Stomach (tissue), 9 donors: ENCODE data around the gene MSN. TPM values are rescaled to one million over a fixed set of nuclear protein-coding genes. Genes with fewer than 3 reads are reported as not detected.
A peak's percentile ranks its signal among the peaks of the same experiment; 100 is the strongest.

Experiments used
- DNase-seq, 2 donors: peaks; one replicate each; pipeline versions ENCODE4 v3.0.0 to v3.0.0-alpha.2; 2013 to 2019
- H3K27ac ChIP-seq, 5 donors: fragments of 200-600 bp in 4 of 5; sonication (generic) in 4 of 5; one replicate each; pipeline ENCODE4 v1.5.1; 2013 to 2019; ENCODE audit warnings: mild to moderate bottlenecking in 1 of 5, moderate library complexity in 1 of 5
- H3K27me3 ChIP-seq, 3 donors: fragments of 200-600 bp; sonication (generic); one replicate each; pipeline ENCODE4 v1.5.1; 2017 to 2019; ENCODE audit warnings: mixed run types in 1 of 3
- H3K36me3 ChIP-seq, 4 donors: fragments of 200-600 bp; sonication (generic); 1 replicate in 3 of 4; 2 replicates in 1 of 4; pipeline ENCODE4 v1.5.1; 2016 to 2019
- H3K4me1 ChIP-seq, 4 donors: fragments of 200-600 bp; sonication (generic); one replicate each; pipeline ENCODE4 v1.5.1; 2016 to 2019
- H3K4me3 ChIP-seq, 4 donors: fragments of 200-600 bp; sonication (generic) in 3 of 4; one replicate each; pipeline ENCODE4 v1.5.1; 2016 to 2019; ENCODE audit warnings: mild to moderate bottlenecking in 1 of 4
- H3K9me3 ChIP-seq, 4 donors: fragments of 200-600 bp; sonication (generic); one replicate each; pipeline ENCODE4 v1.5.1; 2016 to 2019
- EP300 ChIP-seq: sonication (generic); formaldehyde crosslinking; IDR thresholded peaks from one replicate; pipeline ENCODE4 v1.6.1; 2017; ENCODE audit warnings: antibody characterized with exemption
- POLR2A ChIP-seq, 4 donors: fragments of 450-650 bp; IDR thresholded peaks; one replicate each; pipeline ENCODE4 v1.6.1; 2016; ENCODE audit warnings: antibody characterized with exemption in 4 of 4, control low read depth in 2 of 4, mild to moderate bottlenecking in 1 of 4, moderate library complexity in 1 of 4
- POLR2AphosphoS5 ChIP-seq, 3 donors: sonication (generic); formaldehyde crosslinking; IDR thresholded peaks; one replicate each; pipeline ENCODE4 v1.6.1; 2016; ENCODE audit warnings: antibody characterized with exemption in 3 of 3
- whole genome bisulfite sequencing, 5 donors: extraction: QIAGEN DNeasy Blood & Tissue Kit in 3 of 5; methylation state at CpG; one replicate each; pipeline versions ENCODE4 v1.1.5 to v1.1.7; 2013 to 2018; 5-methylcytosine and 5-hydroxymethylcytosine counted together
- intact Hi-C: fragments of 100-400 bp; cut with DNase I; formaldehyde crosslinking; loops from one replicate; pipeline ENCODE4 v1.15.1; 2023; ENCODE audit warnings: low total_unique reads
- polyA plus RNA-seq, 3 donors: library from polyadenylated mRNA; stranded (reverse); fragments of 200-250 nt; gene quantifications; one replicate each; pipeline ENCODE4 v1.2.3, GENCODE V29; 2013
- total RNA-seq, 5 donors: library from RNA; depleted of rRNA; stranded (reverse); fragments of >200 nt; gene quantifications; one replicate each; pipeline versions ENCODE4 v1.1.0 to v1.2.3, GENCODE V29; 2014 to 2016
- TF ChIP-seq, protein P1 (sequence below), 7 experiments: fragments of 450-650 bp in 4 of 7; fragments of 200-600 bp in 3 of 7; sonication (generic) in 3 of 7; IDR thresholded peaks; one replicate each; pipeline ENCODE4 v1.5.1; 2016 to 2019; ENCODE audit warnings: antibody characterized with exemption in 7 of 7, control low read depth in 2 of 7, mild to moderate bottlenecking in 1 of 7
- donor health status: healthy with polysubstance abuse.
- donor health status: Bipolar disorder and iron deficiency.
- donor health status: healthy.

Gene MSN
- total and polyA plus RNA-seq, 8 donors: 50.0 to 90.2 (median 73.1) TPM

DNA sequence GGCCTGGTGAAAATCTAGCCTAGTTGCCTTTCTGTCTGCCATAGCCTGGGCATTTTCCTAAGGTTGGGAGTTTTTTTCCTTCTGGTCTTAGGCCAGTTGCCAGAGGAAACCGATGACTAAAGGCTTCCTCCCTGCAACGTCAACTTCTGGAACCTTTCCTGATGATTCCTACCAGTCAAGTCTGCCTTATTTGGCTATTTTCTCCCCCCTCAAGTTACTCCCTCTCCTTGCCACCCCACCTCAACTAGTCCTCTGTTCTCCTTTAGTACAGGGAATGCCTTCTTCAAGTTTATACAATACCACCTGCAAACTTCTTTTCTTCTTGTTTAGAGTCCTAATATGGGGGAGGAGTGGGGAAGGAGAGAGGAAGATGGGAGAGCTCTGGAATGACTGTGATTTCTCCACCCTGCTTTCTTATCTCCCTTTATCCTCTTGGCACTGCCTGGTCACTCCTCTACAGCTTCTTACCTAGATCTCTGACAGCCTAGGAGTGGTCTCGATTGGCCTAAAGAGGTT, 10.6 kb downstream of the MSN start:
- Histone ChIP-seq H3K36me3 (no peaks in the 10 kb centered on the region), H3K4me1 (peaks cover 19 to 82% (median 36%) of the 10 kb centered on the region in 4 donors), H3K27ac (peak overlapping the region; percentile 30 to 95 (median 83)), H3K4me3 (no peak overlapping the region), H3K27me3 (no peaks in the 10 kb centered on the region), H3K9me3 (no peaks in the 10 kb centered on the region)
- intact Hi-C loops: no loop called here
- TF ChIP-seq POLR2AphosphoS5 (IDR thresholded peaks at IDR 0.05): peak in 1 of 3 donors; percentile 11
- no peak for TF ChIP-seq POLR2A (IDR thresholded peaks at IDR 0.05)
- peak in 1 of 2 donors; percentile 69 for DNase-seq
- 16 to 44% (median 30%) methylated on average over 3 of the region's 3 CpGs for WGBS, 5 donors

DNA sequence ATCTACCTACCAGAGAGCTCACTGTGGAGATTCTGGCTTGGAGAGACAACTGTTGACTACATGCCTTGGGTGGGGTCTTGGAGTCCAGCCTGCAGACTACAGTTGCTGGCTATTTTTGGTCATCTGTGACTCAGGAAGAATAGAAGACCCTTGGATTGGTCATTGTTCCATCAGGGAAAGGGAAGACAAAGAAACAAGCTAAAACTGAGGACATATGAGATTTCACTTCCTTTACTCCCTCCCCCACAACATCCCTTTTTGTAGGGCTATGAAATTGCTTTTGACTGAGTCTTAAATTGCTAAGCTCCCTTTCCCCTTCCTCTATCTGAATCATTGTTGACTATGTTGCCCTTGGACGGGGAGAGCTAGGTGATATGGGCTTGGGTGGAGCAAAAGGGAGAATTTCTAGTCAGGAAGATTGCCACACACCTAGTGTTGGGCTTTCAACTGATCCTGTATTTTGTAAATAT, 11.7 kb downstream of the MSN start:
- Histone ChIP-seq H3K4me3 (no peak overlapping the region), H3K36me3 (no peaks in the 10 kb centered on the region), H3K27ac (peak overlapping the region; percentile 37 to 95 (median 83)), H3K4me1 (peaks cover 13 to 76% (median 31%) of the 10 kb centered on the region in 4 donors), H3K27me3 (no peaks in the 10 kb centered on the region), H3K9me3 (no peaks in the 10 kb centered on the region)
- TF ChIP-seq EP300 (no peak), POLR2AphosphoS5 (IDR thresholded peaks at IDR 0.05) (peak in 1 of 3 donors; percentile 62), POLR2A (IDR thresholded peaks at IDR 0.05) (no peak)
- TF ChIP-seq, protein P1, sequence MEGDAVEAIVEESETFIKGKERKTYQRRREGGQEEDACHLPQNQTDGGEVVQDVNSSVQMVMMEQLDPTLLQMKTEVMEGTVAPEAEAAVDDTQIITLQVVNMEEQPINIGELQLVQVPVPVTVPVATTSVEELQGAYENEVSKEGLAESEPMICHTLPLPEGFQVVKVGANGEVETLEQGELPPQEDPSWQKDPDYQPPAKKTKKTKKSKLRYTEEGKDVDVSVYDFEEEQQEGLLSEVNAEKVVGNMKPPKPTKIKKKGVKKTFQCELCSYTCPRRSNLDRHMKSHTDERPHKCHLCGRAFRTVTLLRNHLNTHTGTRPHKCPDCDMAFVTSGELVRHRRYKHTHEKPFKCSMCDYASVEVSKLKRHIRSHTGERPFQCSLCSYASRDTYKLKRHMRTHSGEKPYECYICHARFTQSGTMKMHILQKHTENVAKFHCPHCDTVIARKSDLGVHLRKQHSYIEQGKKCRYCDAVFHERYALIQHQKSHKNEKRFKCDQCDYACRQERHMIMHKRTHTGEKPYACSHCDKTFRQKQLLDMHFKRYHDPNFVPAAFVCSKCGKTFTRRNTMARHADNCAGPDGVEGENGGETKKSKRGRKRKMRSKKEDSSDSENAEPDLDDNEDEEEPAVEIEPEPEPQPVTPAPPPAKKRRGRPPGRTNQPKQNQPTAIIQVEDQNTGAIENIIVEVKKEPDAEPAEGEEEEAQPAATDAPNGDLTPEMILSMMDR (IDR thresholded peaks at IDR 0.05): no peak
- intact Hi-C loops: no loop called here
- peak in 1 of 2 donors; percentile 37 for DNase-seq
- WGBS, 5 donors: 4 to 46% (median 11%) methylated on average over 1 of the region's 1 CpG

DNA sequence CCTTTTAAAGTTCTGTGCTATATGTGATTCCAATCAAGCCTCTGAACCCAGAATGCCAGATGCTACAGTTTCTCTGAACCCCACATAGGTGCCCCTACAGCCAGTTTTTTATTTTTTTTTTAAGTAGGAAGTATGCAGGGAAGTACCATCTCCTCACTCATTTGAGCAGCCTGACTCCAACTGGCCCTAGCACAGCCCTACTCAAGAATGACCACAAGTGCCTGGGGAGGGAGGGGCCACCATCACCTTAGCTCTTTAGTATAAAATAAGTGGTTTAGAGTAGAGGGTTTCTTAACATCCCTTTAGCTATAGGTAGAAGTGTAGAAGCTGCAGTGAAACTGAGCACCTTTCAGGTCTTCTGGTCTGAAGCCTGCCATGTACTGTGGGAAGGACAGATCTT, 14.4 kb downstream of the MSN start:
- H3K4me1 ChIP-seq: peaks cover 15 to 78% (median 41%) of the 10 kb centered on the region in 4 donors
- H3K27ac ChIP-seq: peak overlapping the region in 1 of 5 donors; percentile 8
- no peak for DNase-seq

GRCh38 chrX:65685112-65685511, 17.7 kb downstream of the MSN start:
- no peak overlapping the region for H3K4me3 ChIP-seq
- DNase-seq: no peak
- TF ChIP-seq EP300: no peak
- no peak for TF ChIP-seq POLR2AphosphoS5 (IDR thresholded peaks at IDR 0.05)
- TF ChIP-seq, protein P1 (IDR thresholded peaks at IDR 0.05): no peak
- TF ChIP-seq POLR2A (IDR thresholded peaks at IDR 0.05): no peak
- no peaks in the 10 kb centered on the region for H3K36me3 ChIP-seq
- no peaks in the 10 kb centered on the region for H3K9me3 ChIP-seq
- no peaks in the 10 kb centered on the region for H3K27me3 ChIP-seq
- intact Hi-C loops: no loop called here
- 88 to 100% (median 94%) methylated on average over 1 of the region's 1 CpG for WGBS, 5 donors
- H3K4me1 ChIP-seq: peaks cover 6 to 78% (median 40%) of the 10 kb centered on the region in 4 donors
- H3K27ac ChIP-seq: no peak overlapping the region

More for the DNA sequence above, 14.4 kb downstream of the MSN start:
- intact Hi-C loops: no loop called here
- H3K27me3 ChIP-seq: no peaks in the 10 kb centered on the region
- TF ChIP-seq POLR2A (IDR thresholded peaks at IDR 0.05) (no peak), EP300 (no peak), POLR2AphosphoS5 (IDR thresholded peaks at IDR 0.05) (no peak)
- TF ChIP-seq, protein P1 (IDR thresholded peaks at IDR 0.05): no peak
- no peaks in the 10 kb centered on the region for H3K9me3 ChIP-seq
- no peaks in the 10 kb centered on the region for H3K36me3 ChIP-seq
- no peak overlapping the region for H3K4me3 ChIP-seq

- no peak for TF ChIP-seq EP300
- no peak for TF ChIP-seq POLR2A (IDR thresholded peaks at IDR 0.05)
- peak in 1 of 3 donors; percentile 15 for TF ChIP-seq POLR2AphosphoS5 (IDR thresholded peaks at IDR 0.05)
- DNase-seq: no peak
- intact Hi-C loops: no loop called here
- no peaks in the 10 kb centered on the region for H3K36me3 ChIP-seq
- H3K4me3 ChIP-seq: no peak overlapping the region
- H3K4me1 ChIP-seq: peaks cover 14 to 78% (median 46%) of the 10 kb centered on the region in 4 donors
- no peaks in the 10 kb centered on the region for H3K9me3 ChIP-seq
- H3K27me3 ChIP-seq: no peaks in the 10 kb centered on the region
- H3K27ac ChIP-seq: peak overlapping the region in 3 of 5 donors; percentile 7 to 33 (median 31)
Measured at GRCh38 chrX:65686236-65686635, 18.8 kb downstream of the MSN start.
